Measurements from ENCODE around the gene PCF11. TPM values are rescaled to one million over a fixed set of nuclear protein-coding genes. Genes with fewer than 3 reads are reported as not detected.
A peak's percentile ranks its signal among the peaks of the same experiment; 100 is the strongest.

The PCF11 gene
- total and polyA plus RNA-seq, 12 donors, result 20.2 to 62.8 (median 46.9) TPM

GRCh38 chr11:83158357-83158786, 1.4 kb downstream of the PCF11 start:
- peaks cover 9 to 49% of the 10 kb centered on the region in 2 donors for H3K4me1 ChIP-seq (replicated peaks in 1 of 2)
- H3K4me3 ChIP-seq, result peak overlapping the region; percentile 61 to 96 (median 80)
- no peak for TF ChIP-seq POLR2A (IDR thresholded peaks at IDR 0.05)
- TF ChIP-seq CTCF (IDR thresholded peaks at IDR 0.05), result no peak
- 0 to 1% (median 0%) methylated on average over 5 of the region's 5 CpGs for WGBS, 4 donors
- H3K27me3 ChIP-seq, result no peaks in the 10 kb centered on the region
- no peak for DNase-seq
- intact Hi-C loops (cut with DNase I), result loop anchor here in 1 of 2 donors (10.0 kb wide), 1 partner anchor 254 kb away; the partner anchor contains the start of genes DDIAS and PRCP
- no peaks in the 10 kb centered on the region for H3K36me3 ChIP-seq (replicated peaks in 1 of 2)
- H3K9me3 ChIP-seq (replicated peaks in 1 of 3), result no peaks in the 10 kb centered on the region
- H3K27ac ChIP-seq, result peak overlapping the region in 4 of 5 donors; percentile 97 to 100 (median 98)

- Histone ChIP-seq H3K9me3 (replicated peaks in 1 of 3) (no peaks in the 10 kb centered on the region), H3K27ac (peak overlapping the region in 3 of 5 donors; percentile 0 to 100 (median 98)), H3K27me3 (no peaks in the 10 kb centered on the region), H3K4me3 (peak overlapping the region; percentile 41 to 96 (median 53)), H3K36me3 (replicated peaks in 1 of 2) (peaks cover 0 to 2% of the 10 kb centered on the region in 2 donors), H3K4me1 (replicated peaks in 1 of 2) (peaks cover 9 to 49% of the 10 kb centered on the region in 2 donors)
- no peak for TF ChIP-seq POLR2A (IDR thresholded peaks at IDR 0.05)
- no peak for TF ChIP-seq CTCF (IDR thresholded peaks at IDR 0.05)
- intact Hi-C loops (cut with DNase I), result loop anchor here in 1 of 2 donors (10.0 kb wide), 1 partner anchor 254 kb away; the partner anchor contains the start of genes DDIAS and PRCP
- WGBS, 4 donors, result 2 to 7% (median 5%) methylated on average over 15 of the region's 15 CpGs
- no peak for DNase-seq
These were observed 2.3 kb downstream of the PCF11 start for GRCh38 chr11:83158965-83159901.

GRCh38 chr11:83159902-83160865, 3.3 kb downstream of the PCF11 start:
- Histone ChIP-seq H3K9me3 (replicated peaks in 1 of 3) (no peaks in the 10 kb centered on the region), H3K4me3 (peak overlapping the region in 2 of 4 donors; percentile 61 to 96), H3K27ac (peak overlapping the region in 4 of 5 donors; percentile 19 to 100 (median 37)), H3K27me3 (no peaks in the 10 kb centered on the region), H3K4me1 (replicated peaks in 1 of 2) (peaks cover 9 to 49% of the 10 kb centered on the region in 2 donors), H3K36me3 (replicated peaks in 1 of 2) (peaks cover 0 to 11% of the 10 kb centered on the region in 2 donors)
- TF ChIP-seq POLR2A (IDR thresholded peaks at IDR 0.05), result no peak
- no peak for TF ChIP-seq CTCF (IDR thresholded peaks at IDR 0.05)
- WGBS, 4 donors, result 15 to 23% (median 19%) methylated on average over 6 of the region's 6 CpGs
- peak in 2 of 7 donors; percentile 21 to 27 for DNase-seq
- intact Hi-C loops (cut with DNase I), result loop anchor here in 1 of 2 donors (10.0 kb wide), 1 partner anchor 255 kb away; the partner anchor contains the start of genes DDIAS and PRCP

Data from adrenal gland (tissue), 12 donors.